HG02938 (cell line): ENCODE measurements around the gene DMD.

Source experiments
- ATAC-seq: cut with Tn5 transposase; IDR thresholded peaks from one replicate; pipeline ENCODE4 v1.9.1; 2021; ENCODE audit warnings: mild to moderate bottlenecking, moderate library complexity; ENCODE audit not compliant: unreplicated experiment

Gene DMD

GRCh38 chrX:31266203-31267076, 1944.9 kb downstream of the DMD start:
- peak; percentile 80 for ATAC-seq

- ATAC-seq, result no peak
Measured at GRCh38 chrX:31265383-31265782, 1946.0 kb downstream of the DMD start.

- no peak for ATAC-seq
Measured at GRCh38 chrX:31260351-31260750, 1951.0 kb downstream of the DMD start.

GRCh38 chrX:31258166-31258565, 1953.2 kb downstream of the DMD start:
- ATAC-seq, result no peak

- ATAC-seq, result no peak
Measured at GRCh38 chrX:31255310-31256033, 1955.9 kb downstream of the DMD start.

GRCh38 chrX:31252133-31252532, 1959.2 kb downstream of the DMD start:
- ATAC-seq, result no peak

GRCh38 chrX:31251336-31251735, 1960.0 kb downstream of the DMD start:
- no peak for ATAC-seq

GRCh38 chrX:31245714-31246113, 1965.6 kb downstream of the DMD start:
- peak; percentile 85 for ATAC-seq

- ATAC-seq, result no peak
Measured at GRCh38 chrX:31243804-31244203, 1967.5 kb downstream of the DMD start.

GRCh38 chrX:31240982-31241381, 1970.4 kb downstream of the DMD start:
- no peak for ATAC-seq

GRCh38 chrX:31237189-31237588, 1974.2 kb downstream of the DMD start:
- no peak for ATAC-seq

- peak; percentile 54 for ATAC-seq
Measured at GRCh38 chrX:31236231-31236630, 1975.1 kb downstream of the DMD start.

- ATAC-seq, result no peak
Measured at GRCh38 chrX:31233941-31234496, 1977.3 kb downstream of the DMD start.

GRCh38 chrX:31232506-31232905, 1978.8 kb downstream of the DMD start:
- ATAC-seq, result no peak

GRCh38 chrX:31228909-31229308, 1982.4 kb downstream of the DMD start:
- ATAC-seq, result peak; percentile 91

- peak; percentile 5 for ATAC-seq
Measured at GRCh38 chrX:31228415-31228832, 1982.9 kb downstream of the DMD start.

- ATAC-seq, result no peak
Measured at GRCh38 chrX:31227250-31227649, 1984.1 kb downstream of the DMD start.

- no peak for ATAC-seq
Measured at GRCh38 chrX:31225819-31226218, 1985.5 kb downstream of the DMD start.

- no peak for ATAC-seq
Measured at GRCh38 chrX:31224381-31225012, 1986.9 kb downstream of the DMD start.

- ATAC-seq, result peak; percentile 91
Measured at GRCh38 chrX:31223817-31224216, 1987.5 kb downstream of the DMD start.

- no peak for ATAC-seq
Measured at GRCh38 chrX:31222946-31223345, 1988.4 kb downstream of the DMD start.
